HEK293T (cell line): Measurements from ENCODE around the gene C1QTNF7.

Experiments used
- CTCF ChIA-PET: fragments of 350-600 bp; formaldehyde crosslinking; extraction: SDS; loops from one replicate; lab custom pipeline; 2021; ENCODE audit warnings: antibody characterized with exemption, inconsistent platforms; lab: Yijun Ruan, JAX
- POLR2A ChIA-PET: fragments of 350-600 bp; formaldehyde crosslinking; extraction: SDS; loops from one replicate; lab custom pipeline; 2020; ENCODE audit warnings: antibody characterized with exemption, inconsistent platforms; lab: Yijun Ruan, JAX
- DNase-seq: peaks from one replicate; pipeline ENCODE4 v3.0.0; 2012; ENCODE audit warnings: mixed read lengths; ENCODE audit errors: extremely low spot score
- ARNT ChIP-seq: fragments of 450-650 bp; IDR thresholded peaks from 2 replicates; pipeline ENCODE4 v1.6.1; 2017; ENCODE audit warnings: mild to moderate bottlenecking
- BHLHE40 ChIP-seq: fragments of 450-650 bp; IDR thresholded peaks from 2 replicates; pipeline ENCODE4 v1.6.1; 2016; ENCODE audit warnings: mild to moderate bottlenecking, moderate library complexity, borderline replicate concordance
- CTBP1 ChIP-seq: fragments of 450-650 bp; IDR thresholded peaks from 2 replicates; pipeline ENCODE4 v1.6.1; 2016; ENCODE audit warnings: borderline replicate concordance
- ELF4 ChIP-seq: fragments of 450-650 bp; IDR thresholded peaks from 2 replicates; pipeline ENCODE4 v1.6.1; 2017; ENCODE audit warnings: antibody characterized with exemption
- FOXA1 ChIP-seq: fragments of 450-650 bp; IDR thresholded peaks from 2 replicates; pipeline ENCODE4 v1.6.1; 2016; ENCODE audit warnings: mild to moderate bottlenecking
- FOXK2 ChIP-seq: fragments of 450-650 bp; IDR thresholded peaks from 2 replicates; pipeline ENCODE4 v1.6.1; 2016; ENCODE audit warnings: mild to moderate bottlenecking
- FOXM1 ChIP-seq: fragments of 450-650 bp; IDR thresholded peaks from 2 replicates; pipeline ENCODE4 v1.6.1; 2017; ENCODE audit warnings: mild to moderate bottlenecking, borderline replicate concordance
- HDGF ChIP-seq: fragments of 450-650 bp; IDR thresholded peaks from 2 replicates; pipeline ENCODE4 v1.6.1; 2017; ENCODE audit warnings: antibody characterized with exemption, borderline replicate concordance
- L3MBTL2 ChIP-seq: fragments of 450-650 bp; conservative IDR thresholded peaks from 2 replicates; pipeline ENCODE4 v1.6.1; 2016; ENCODE audit warnings: mild to moderate bottlenecking
- LEF1 ChIP-seq: fragments of 450-650 bp; IDR thresholded peaks from 2 replicates; pipeline ENCODE4 v1.6.1; 2017; ENCODE audit warnings: mild to moderate bottlenecking, borderline replicate concordance
- NFRKB ChIP-seq: fragments of 450-650 bp; IDR thresholded peaks from 2 replicates; pipeline ENCODE4 v1.6.1; 2016; ENCODE audit warnings: mild to moderate bottlenecking, moderate library complexity
- PKNOX1 ChIP-seq: fragments of 450-650 bp; IDR thresholded peaks from 2 replicates; pipeline ENCODE4 v1.6.1; 2016
- SP1 ChIP-seq: fragments of 450-650 bp; IDR thresholded peaks from 2 replicates; pipeline ENCODE4 v1.6.1; 2017
- SUZ12 ChIP-seq: fragments of 450-650 bp; IDR thresholded peaks from 2 replicates; pipeline ENCODE4 v1.6.1; 2016; ENCODE audit warnings: mild to moderate bottlenecking
- TARDBP ChIP-seq: fragments of 450-650 bp; IDR thresholded peaks from 2 replicates; pipeline ENCODE4 v1.6.1; 2016
- ZNF384 ChIP-seq: fragments of 450-650 bp; IDR thresholded peaks from 2 replicates; pipeline ENCODE4 v1.6.1; 2016

The C1QTNF7 gene

DNA sequence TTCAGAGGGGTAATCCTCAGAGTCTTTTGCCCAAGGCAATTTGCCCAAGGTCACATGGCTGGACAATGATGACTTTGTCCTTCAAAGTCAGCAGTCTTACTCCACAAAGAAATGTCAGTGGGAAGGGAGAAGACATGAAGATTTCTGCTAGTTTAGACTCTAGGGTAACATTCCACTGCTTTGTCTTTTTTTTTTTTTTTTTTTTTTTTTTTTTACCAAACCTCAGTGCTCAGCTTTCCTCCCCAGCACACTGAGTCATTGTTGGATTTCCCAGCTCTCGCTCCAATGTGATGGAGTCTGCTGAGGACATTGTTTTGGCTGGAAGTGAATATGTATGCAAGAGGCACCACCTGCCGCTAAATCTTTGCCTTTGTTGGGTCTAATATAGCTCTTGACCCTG, 7.2 kb upstream of the C1QTNF7 start:
- TF ChIP-seq FOXA1 (no peak), SP1 (no peak), ARNT (no peak), FOXK2 (no peak), HDGF (no peak), CTBP1 (no peak), LEF1 (no peak), PKNOX1 (no peak), L3MBTL2 (no peak), NFRKB (no peak), ELF4 (no peak), BHLHE40 (no peak), TARDBP (no peak), FOXM1 (no peak), SUZ12 (no peak), ZNF384 (no peak)
- CTCF ChIA-PET: no interaction called here
- POLR2A ChIA-PET: no interaction called here
- DNase-seq: no peak

DNA sequence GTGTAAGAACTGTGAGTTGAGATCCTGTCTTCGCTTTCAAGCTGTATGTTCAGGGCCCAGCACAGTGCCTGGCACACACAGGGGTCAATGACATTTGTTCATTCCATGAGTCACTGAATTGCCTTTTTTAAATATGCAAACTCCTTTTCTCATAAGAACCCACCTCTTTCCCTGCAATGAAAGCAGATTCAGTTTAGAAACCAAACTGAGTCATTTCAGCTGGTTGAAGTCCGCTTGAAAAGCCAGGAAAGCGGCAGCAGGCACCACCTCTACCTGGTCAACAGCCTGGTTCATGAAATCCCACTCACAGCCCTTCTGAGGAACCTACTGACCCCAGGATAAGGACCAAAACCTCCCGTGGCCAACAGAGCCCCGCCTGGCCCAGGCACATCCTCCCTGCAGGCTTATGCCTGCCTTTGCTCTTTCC, 4.5 kb upstream of the C1QTNF7 start:
- no peak for DNase-seq
- no peak for TF ChIP-seq SUZ12
- TF ChIP-seq ARNT: no peak
- TF ChIP-seq FOXM1: no peak
- no peak for TF ChIP-seq HDGF
- no peak for TF ChIP-seq SP1
- no peak for TF ChIP-seq L3MBTL2
- TF ChIP-seq FOXK2: no peak
- TF ChIP-seq PKNOX1: no peak
- no peak for TF ChIP-seq NFRKB
- no peak for TF ChIP-seq FOXA1
- no peak for TF ChIP-seq TARDBP
- TF ChIP-seq LEF1: no peak
- CTCF ChIA-PET: no interaction called here
- POLR2A ChIA-PET: no interaction called here

DNA sequence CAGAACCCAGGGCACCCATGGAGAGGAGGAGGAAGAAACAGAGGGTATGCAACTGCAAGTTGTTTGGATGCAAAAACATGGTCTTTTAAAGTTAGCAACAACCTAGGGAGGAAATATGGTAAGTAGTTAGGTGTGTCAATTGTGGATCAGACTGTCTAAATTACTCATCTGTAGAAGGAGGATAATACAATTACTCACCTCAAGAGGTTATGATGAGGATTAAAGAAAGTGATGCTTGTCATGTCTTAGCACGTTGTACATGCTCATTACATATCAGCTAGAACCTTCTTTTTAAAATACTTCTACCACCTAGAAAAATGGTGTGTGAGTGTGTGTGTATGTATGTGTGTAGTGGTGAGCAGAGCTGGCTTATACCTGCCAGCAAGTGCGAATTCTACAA, 2.3 kb upstream of the C1QTNF7 start:
- POLR2A ChIA-PET: no interaction called here
- TF ChIP-seq LEF1: no peak
- TF ChIP-seq L3MBTL2: no peak
- no peak for TF ChIP-seq FOXM1
- TF ChIP-seq FOXA1: no peak
- no peak for TF ChIP-seq NFRKB
- TF ChIP-seq SUZ12: no peak
- TF ChIP-seq ARNT: no peak
- no peak for TF ChIP-seq CTBP1
- no peak for TF ChIP-seq BHLHE40
- TF ChIP-seq SP1: no peak
- no peak for TF ChIP-seq PKNOX1
- no peak for DNase-seq
- CTCF ChIA-PET: no interaction called here

DNA sequence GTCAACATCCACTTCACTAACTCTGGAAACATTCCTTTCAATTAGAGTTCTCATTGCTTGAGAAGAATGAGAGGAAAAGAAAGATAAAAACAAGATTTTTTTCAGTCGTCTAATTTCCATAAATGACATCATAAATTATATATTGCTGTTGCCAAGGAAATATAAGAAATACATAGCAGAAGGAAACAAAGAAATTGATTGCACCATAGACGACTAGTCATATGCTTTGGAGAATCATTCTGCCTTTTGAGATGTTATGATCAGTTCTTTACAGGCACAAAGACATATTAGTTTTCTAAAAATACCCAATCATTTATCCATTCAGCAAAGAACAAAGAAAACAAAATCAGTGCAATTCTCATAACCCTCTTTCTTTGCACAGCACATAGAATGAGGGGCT, 672 bp upstream of the C1QTNF7 start:
- no peak for DNase-seq
- TF ChIP-seq ELF4: no peak
- no peak for TF ChIP-seq ARNT
- no peak for TF ChIP-seq FOXK2
- TF ChIP-seq SUZ12: no peak
- no peak for TF ChIP-seq L3MBTL2
- TF ChIP-seq NFRKB: no peak
- TF ChIP-seq SP1: no peak
- TF ChIP-seq BHLHE40: no peak
- TF ChIP-seq LEF1: no peak
- no peak for TF ChIP-seq PKNOX1
- no peak for TF ChIP-seq HDGF
- TF ChIP-seq CTBP1: no peak
- no peak for TF ChIP-seq FOXA1
- TF ChIP-seq FOXM1: no peak
- TF ChIP-seq ZNF384: no peak
- no peak for TF ChIP-seq TARDBP
- POLR2A ChIA-PET: no interaction called here
- CTCF ChIA-PET: interaction anchor here (1.2 kb wide), 1 partner anchor 30 kb away, joined by 3 read pairs; no protein-coding TSS in a partner anchor

DNA sequence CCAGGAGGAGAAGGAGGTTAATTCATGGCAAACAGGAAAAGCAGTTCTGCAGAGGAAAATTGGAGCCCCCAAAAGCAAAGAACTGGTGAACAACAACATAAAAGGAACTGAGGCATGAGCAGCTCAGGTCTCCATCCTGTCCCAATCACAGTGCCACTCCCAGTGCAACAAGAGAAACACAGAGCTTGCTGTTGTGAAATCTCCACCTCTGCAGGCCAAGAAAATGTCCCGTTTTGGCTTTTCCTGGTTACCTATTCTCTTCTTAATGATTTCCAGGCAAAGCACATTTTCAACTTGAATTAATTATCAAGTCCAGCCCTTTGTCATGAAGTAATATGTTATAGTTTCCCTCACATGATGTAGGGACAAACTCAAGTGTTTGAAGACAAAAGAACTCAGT, 778 bp downstream of the C1QTNF7 start:
- ChIA-PET POLR2A (no interaction called here), CTCF (no interaction called here)
- no peak for DNase-seq
- TF ChIP-seq ARNT (no peak), FOXK2 (no peak), PKNOX1 (no peak), FOXA1 (no peak), CTBP1 (no peak), HDGF (no peak), SUZ12 (no peak), SP1 (no peak), FOXM1 (no peak), ELF4 (no peak), ZNF384 (no peak), LEF1 (no peak), TARDBP (no peak), NFRKB (no peak), BHLHE40 (no peak), L3MBTL2 (no peak)
